Globus pallidus (tissue), 1 donor: ENCODE measurements around the gene GPR108.
"Not testable (repeated sequence)": the region's sequence is repeated elsewhere in the genome, so short reads cannot be mapped to it uniquely, and the experiment has no call there.

Source experiments
- DNase-seq: peaks from one replicate; pipeline ENCODE4 v3.0.0-alpha.2; 2015; ENCODE audit warnings: low spot score

The GPR108 gene

GRCh38 chr19:6761053-6761676 is 23.8 kb upstream of the GPR108 start:
- DNase-seq: no peak

GRCh38 chr19:6760606-6761005 is 23.2 kb upstream of the GPR108 start:
- DNase-seq: no peak

DNA sequence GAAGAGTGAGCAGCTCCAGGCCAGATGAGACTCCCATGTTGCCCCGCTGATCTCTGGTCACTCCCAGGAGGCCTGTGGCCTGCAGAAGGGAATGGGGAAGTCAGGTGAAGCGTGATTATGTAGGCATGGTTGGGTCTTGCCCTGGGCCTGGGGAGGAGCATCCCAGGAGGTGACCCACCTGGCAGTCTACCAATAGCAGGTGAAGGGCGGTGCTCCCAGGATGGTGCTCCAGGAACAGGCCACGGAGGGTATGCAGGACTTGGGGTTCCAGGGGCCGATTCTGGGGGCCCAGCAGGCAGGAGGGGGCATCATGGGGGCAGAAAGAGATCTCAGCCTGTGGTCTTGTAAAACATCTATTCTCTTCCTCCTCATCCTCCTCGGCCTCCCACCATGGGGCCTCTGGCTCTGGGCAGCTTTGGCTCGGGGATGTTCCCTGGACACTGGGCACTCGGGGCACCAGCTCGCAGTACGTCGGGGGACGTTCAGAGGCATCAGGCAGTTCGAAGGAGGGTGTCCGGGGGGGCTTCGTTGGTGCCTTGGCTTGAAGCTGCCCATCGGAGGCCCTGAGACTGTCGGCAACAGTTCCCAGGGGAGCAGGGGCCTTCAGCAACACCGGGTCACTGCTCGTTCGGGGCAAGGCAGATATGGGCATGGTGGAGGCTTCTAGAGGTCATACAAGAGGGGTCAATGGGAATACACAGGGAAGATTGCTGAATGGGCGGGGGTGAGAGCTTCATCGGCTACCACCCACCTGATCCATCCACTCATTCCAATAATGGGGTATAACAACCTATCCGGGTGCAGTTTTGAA is 17.5 kb upstream of the GPR108 start:
- DNase-seq: no peak

DNA sequence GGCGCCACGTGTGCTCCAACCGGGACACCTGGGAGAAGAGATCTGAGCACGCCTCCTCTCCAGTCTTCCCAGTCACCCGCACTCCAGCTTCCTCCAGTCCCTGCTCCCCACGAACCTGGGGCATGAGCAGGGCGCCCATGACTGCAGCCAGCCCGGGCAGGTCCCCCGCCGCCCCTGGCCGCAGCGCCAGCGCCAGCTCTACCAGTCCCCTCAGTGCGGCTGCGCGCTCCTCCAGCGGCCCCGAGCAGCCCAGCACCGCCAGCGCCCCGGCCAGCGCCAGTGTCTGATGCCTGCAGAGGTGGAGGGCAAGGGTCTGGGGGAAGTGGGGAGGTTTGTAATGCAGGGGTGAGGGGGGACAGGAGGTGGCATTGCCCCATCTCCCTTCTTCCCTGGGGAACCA is 16.8 kb upstream of the GPR108 start:
- DNase-seq: no peak

- no peak for DNase-seq
Observed at GRCh38 chr19:6753178-6754031, 16.0 kb upstream of the GPR108 start.

DNA sequence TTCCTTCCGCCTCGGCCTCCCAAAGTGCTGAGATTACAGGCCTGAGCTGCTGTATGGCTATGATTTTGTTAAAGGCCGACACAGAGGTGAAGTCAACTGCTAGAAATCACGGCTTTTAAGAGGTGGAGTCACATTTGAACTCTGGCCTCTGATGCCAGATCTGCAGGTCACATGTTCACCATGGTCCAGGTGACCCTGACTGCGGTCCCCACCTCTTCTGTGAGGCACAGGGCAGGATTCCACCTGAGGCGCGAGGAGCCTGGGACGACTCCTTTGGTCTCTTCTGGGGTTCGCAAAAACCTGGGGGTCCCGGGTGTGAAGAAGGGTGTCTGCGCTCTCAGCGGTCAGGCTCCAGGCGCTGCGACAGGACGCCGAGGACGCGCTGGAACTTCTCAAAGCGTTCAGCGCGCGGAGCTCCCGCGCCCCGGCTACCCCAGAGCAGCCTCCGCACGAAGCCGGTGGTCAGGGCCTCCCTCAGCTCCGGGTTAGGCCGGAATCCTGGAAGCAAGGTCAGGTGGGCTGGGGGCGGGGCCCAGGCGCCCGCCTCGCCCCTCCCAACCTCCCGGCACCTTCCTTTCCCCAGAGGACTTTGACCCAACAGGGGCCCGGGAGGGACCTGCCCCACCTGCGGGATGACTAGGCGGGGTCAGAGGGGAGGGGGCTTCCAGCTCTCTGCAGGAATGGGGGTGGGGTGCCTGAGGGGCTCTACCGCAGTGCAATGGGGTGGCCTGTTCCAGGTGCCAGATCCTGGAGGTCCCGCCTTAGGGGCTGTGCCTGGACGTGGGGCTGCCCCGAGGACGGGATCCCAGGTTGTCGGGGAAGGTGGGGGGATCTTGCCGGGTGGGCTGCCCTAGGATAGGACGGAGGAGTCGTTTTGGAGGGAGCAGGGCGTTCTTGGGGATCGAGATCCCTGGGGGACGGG is 15.1 kb upstream of the GPR108 start:
- DNase-seq: no peak

GRCh38 chr19:6751189-6751588 is 13.8 kb upstream of the GPR108 start:
- no peak for DNase-seq

- no peak for DNase-seq
Observed at GRCh38 chr19:6750062-6750461, 12.7 kb upstream of the GPR108 start.

DNA sequence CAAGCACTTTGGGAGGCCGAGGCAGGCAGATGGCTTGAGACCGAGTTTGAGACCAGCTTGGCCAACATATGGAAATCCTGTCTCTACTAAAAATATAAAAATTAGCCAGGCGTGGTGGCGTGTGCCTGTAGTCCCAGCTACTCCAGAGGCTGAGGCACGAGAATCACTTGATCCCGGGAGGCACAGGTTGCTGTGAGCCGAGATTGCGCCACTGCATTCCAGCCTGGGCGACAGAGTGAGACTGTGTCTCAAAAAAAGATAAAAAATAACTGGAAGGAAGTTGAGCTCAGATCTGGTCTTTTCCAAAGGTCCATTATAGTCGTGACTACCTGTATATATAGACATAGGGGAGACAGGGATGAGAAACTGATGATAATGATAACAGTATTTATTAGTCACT is 11.2 kb upstream of the GPR108 start:
- not testable (repeated sequence) for DNase-seq

- DNase-seq: no peak
Observed at GRCh38 chr19:6745965-6746364, 8.6 kb upstream of the GPR108 start.

- DNase-seq: peak; percentile 45
Observed at GRCh38 chr19:6744381-6745301, 7.3 kb upstream of the GPR108 start.

GRCh38 chr19:6743714-6744380 is 6.5 kb upstream of the GPR108 start:
- no peak for DNase-seq

DNA sequence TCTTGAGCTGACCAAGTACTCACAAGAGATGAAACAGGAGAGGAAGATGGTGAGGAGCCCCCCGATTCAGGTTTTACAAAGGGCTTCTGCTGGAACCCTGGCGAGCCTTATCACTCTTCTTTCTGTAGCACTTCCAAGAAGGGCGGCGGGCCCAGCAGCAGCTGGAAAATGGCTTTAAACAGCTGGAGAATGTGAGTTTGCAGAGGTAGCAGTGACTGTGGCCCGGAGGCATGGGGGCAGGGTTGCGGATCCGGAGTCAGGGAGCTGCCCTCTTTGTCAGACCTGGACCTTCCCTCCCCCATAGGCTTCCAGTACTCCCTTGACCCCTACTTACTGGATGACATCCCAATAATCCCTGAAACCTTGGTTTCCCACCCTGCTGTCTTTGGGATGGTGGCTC is 5.7 kb upstream of the GPR108 start:
- no peak for DNase-seq

DNA sequence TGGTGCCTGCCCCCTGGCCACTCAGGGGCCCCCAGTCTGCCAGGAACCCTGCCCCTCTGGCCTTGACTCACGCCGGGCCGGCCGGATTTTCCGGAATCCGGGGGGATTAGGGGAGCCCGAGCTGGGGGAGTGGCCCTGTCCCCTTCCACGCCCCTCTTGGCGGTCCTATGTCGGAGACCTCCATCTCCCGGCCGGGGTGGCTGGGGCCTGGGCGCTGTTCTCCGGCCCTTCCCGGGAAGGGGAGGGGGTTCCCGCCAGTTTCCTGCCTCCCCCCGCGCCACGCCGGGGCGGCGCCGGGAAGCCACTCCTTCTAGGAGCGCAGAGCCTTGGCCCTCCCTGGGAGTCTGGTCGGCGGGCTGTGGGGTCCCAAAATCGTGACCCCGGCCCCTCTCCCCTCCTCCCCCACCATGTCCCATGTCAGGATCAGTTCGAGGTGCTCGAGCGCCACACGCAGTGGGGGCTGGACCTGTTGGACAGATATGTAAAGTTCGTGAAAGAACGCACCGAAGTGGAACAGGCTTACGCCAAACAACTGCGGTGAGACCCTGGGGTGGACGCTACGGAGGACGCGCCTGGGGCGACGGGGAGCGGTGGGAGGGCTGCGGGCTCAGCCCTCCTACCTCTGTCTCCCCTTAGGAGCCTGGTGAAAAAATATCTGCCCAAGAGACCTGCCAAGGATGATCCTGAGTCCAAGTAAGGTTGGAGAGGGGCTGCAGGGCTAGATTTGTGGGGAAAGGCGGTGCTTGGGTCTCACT is 3.4 kb upstream of the GPR108 start:
- DNase-seq: no peak

- DNase-seq: no peak
Observed at GRCh38 chr19:6739883-6740588, 2.7 kb upstream of the GPR108 start.

DNA sequence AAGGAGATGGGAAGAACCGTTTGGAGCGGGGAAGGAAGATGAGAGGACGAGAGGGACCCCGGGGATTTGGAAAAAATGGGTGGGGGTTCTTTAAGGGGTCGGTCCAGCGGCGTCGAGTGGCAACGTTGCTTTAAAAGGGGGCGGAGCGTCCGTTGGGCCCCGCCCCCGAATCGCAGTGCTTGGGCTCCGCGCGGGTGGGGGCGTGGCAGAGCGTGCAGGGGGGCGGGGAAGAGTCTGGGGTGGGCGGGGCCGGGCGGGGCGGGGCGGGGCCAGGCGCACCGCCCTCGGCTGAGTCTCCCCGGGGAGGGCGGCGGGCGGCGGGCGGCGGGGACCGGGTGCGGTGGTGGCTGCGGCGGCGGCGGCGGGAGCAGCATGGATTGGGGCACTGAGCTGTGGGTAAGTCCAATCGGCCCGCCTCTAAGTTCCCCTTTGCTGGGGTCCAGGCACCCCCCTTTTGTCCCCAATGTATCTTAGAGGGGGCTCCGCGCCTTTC is 2.1 kb upstream of the GPR108 start, which contains the start of gene TRIP10:
TRIP10 (plus strand) TSS at position 291 of the 493 bp plus-strand sequence; CDS start at position 373, 82 bp downstream.
- peak; percentile 86 for DNase-seq

DNA sequence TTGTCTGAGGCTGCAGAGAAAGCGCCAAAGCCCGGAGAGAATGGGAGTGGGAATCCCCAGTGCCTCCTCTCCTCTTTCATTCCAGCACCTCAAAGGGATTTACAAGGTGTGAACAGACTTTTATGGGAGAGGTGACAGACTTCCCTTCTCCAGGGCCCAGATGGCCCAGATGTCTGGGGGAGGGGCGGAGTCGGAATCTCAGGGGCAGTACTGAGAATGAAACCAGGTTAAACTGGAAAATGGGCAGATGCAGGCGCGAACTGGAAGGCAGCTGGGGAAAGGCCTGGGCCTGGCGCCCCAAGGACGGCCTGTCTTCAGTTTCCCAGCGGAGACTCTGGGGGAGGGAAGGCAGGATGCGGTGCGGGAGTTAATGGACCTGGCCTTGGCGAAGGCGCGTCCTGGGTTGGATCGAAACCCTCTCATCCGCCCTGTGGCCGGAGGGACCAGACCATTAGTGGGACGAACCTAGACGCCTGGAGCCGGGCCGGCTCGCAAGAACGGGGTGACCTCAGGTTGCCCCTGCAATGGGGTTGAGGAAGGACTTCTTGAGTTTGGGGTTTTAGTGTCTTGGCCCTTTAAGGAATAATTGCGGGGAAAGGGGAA is 1.5 kb upstream of the GPR108 start:
- no peak for DNase-seq
